ENCODE measurements around the gene MS4A6A. TPM values are rescaled to one million over a fixed set of nuclear protein-coding genes. Genes with fewer than 3 reads are reported as not detected.

Gene MS4A6A
- total RNA-seq, 1 experiment from 2014 or later, result not detected

DNA sequence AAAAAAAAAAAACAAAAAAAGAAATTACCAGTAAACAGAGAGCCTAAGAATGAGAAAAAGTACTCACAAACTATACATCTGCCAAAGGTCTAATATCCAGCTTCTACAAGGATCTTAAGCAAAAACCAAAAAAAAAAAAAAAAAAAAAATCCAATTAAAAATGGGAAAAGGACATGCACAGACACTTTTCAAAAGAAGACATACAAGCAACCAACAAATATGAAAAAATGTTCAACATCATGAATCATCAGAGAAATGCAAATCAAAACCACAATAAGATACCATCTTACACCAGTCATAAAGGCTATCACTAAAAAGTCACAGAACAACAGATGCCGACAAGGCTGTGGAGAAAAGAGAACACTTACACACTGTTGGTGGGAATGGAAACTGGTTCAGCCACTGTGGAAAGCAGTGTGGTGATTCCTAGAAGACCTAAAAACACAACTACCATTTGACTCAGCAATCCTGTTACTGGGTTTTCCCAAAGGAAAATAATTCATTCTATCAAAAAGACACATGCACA is 18.3 kb downstream of the MS4A6A start:
- DNase-seq (ENCODE audit: low spot score), result no peak
- intact Hi-C loops (cut with micrococcal nuclease; ENCODE audit: unreplicated experiment), result no loop called here
- no peak for TF ChIP-seq EZH2 (IDR thresholded peaks at IDR 0.05; ENCODE audit: borderline replicate concordance, low read depth, low read length, poor library complexity, severe bottlenecking)
- TF ChIP-seq, protein P1, sequence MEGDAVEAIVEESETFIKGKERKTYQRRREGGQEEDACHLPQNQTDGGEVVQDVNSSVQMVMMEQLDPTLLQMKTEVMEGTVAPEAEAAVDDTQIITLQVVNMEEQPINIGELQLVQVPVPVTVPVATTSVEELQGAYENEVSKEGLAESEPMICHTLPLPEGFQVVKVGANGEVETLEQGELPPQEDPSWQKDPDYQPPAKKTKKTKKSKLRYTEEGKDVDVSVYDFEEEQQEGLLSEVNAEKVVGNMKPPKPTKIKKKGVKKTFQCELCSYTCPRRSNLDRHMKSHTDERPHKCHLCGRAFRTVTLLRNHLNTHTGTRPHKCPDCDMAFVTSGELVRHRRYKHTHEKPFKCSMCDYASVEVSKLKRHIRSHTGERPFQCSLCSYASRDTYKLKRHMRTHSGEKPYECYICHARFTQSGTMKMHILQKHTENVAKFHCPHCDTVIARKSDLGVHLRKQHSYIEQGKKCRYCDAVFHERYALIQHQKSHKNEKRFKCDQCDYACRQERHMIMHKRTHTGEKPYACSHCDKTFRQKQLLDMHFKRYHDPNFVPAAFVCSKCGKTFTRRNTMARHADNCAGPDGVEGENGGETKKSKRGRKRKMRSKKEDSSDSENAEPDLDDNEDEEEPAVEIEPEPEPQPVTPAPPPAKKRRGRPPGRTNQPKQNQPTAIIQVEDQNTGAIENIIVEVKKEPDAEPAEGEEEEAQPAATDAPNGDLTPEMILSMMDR (conservative IDR thresholded peaks at IDR 0.05; ENCODE audit: low read depth, low read length), result no peak
- Histone ChIP-seq H3K4me1 (ENCODE audit: insufficient read depth, low read length, poor library complexity, severe bottlenecking) (no peaks in the 10 kb centered on the region), H3K36me3 (ENCODE audit: insufficient read depth, low read length, poor library complexity, severe bottlenecking) (no peaks in the 10 kb centered on the region), H3K27me3 (replicated peaks; ENCODE audit: insufficient read depth, low read depth, low read length, poor library complexity) (peaks cover 27% of the 10 kb centered on the region), H3K9me3 (ENCODE audit: low read depth, low read length, poor library complexity, severe bottlenecking) (no peaks in the 10 kb centered on the region), H3K27ac (ENCODE audit: low read depth, low read length, poor library complexity, severe bottlenecking) (no peak overlapping the region), H3K4me3 (ENCODE audit: low read depth, low read length, poor library complexity, severe bottlenecking) (no peak overlapping the region)
- ChIA-PET CTCF (no interaction called here), POLR2A (ENCODE audit: low non-redundant PET) (no interaction called here)
- no TSS peak for BruUV-seq (replicated peaks)

DNA sequence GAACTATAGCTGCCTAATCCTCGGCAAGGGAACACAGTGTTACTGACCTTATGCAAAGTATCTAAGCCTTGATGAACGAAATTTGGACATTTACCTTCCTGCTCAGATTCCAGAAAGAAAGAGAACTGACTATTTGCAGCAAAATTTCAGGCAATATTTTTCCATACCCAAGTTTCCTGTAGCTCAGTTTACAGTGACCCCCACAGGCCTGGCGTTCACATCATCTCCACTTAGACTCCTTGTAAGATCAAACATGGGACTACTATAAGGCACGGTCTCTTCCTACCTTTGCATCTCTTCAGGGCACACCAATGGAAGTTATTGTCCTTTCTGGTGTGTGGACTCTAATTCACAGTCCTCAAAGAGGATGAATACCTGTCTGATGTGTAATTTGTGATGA is 21.1 kb downstream of the MS4A6A start:
- H3K27me3 ChIP-seq (replicated peaks; ENCODE audit: insufficient read depth, low read depth, low read length, poor library complexity), result peaks cover 27% of the 10 kb centered on the region
- POLR2A ChIA-PET (ENCODE audit: low non-redundant PET), result no interaction called here
- no peak for DNase-seq (ENCODE audit: low spot score)
- H3K4me1 ChIP-seq (ENCODE audit: insufficient read depth, low read length, poor library complexity, severe bottlenecking), result no peaks in the 10 kb centered on the region
- H3K4me3 ChIP-seq (ENCODE audit: low read depth, low read length, poor library complexity, severe bottlenecking), result no peak overlapping the region
- CTCF ChIA-PET, result no interaction called here
- H3K36me3 ChIP-seq (ENCODE audit: insufficient read depth, low read length, poor library complexity, severe bottlenecking), result no peaks in the 10 kb centered on the region
- BruUV-seq (replicated peaks), result no TSS peak
- no peaks in the 10 kb centered on the region for H3K9me3 ChIP-seq (ENCODE audit: low read depth, low read length, poor library complexity, severe bottlenecking)
- intact Hi-C loops (cut with micrococcal nuclease; ENCODE audit: unreplicated experiment), result no loop called here
- no peak for TF ChIP-seq EZH2 (IDR thresholded peaks at IDR 0.05; ENCODE audit: borderline replicate concordance, low read depth, low read length, poor library complexity, severe bottlenecking)
- TF ChIP-seq, protein P1 (conservative IDR thresholded peaks at IDR 0.05; ENCODE audit: low read depth, low read length), result no peak
- no peak overlapping the region for H3K27ac ChIP-seq (ENCODE audit: low read depth, low read length, poor library complexity, severe bottlenecking)

DNA sequence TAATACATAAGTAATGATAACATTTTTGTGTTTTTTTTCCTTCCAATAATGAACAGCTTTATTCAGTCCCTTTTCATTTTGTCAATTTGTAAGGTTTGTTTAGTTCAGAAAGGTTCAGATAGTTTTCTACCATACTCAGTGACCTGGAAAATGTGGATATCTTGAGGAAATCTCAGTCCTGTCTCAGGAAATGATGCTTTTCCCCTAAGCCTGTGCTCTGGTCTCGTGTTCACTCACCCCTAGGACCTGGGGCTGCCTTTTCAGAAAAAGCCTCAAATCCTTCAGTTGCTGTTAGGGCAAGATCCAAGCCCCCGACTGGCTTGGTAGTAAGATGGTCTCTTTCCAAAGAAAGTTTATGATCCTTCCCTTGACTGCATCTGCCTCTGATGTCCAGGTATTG is 21.8 kb downstream of the MS4A6A start:
- POLR2A ChIA-PET (ENCODE audit: low non-redundant PET), result no interaction called here
- BruUV-seq (replicated peaks), result no TSS peak

More for the DNA sequence above, 21.8 kb downstream of the MS4A6A start:
- H3K27ac ChIP-seq (ENCODE audit: low read depth, low read length, poor library complexity, severe bottlenecking), result no peak overlapping the region
- H3K4me3 ChIP-seq (ENCODE audit: low read depth, low read length, poor library complexity, severe bottlenecking), result no peak overlapping the region
- no peaks in the 10 kb centered on the region for H3K9me3 ChIP-seq (ENCODE audit: low read depth, low read length, poor library complexity, severe bottlenecking)
- intact Hi-C loops (cut with micrococcal nuclease; ENCODE audit: unreplicated experiment), result no loop called here
- CTCF ChIA-PET, result no interaction called here
- H3K36me3 ChIP-seq (ENCODE audit: insufficient read depth, low read length, poor library complexity, severe bottlenecking), result no peaks in the 10 kb centered on the region
- H3K4me1 ChIP-seq (ENCODE audit: insufficient read depth, low read length, poor library complexity, severe bottlenecking), result no peaks in the 10 kb centered on the region
- H3K27me3 ChIP-seq (replicated peaks; ENCODE audit: insufficient read depth, low read depth, low read length, poor library complexity), result peaks cover 27% of the 10 kb centered on the region
- no peak for TF ChIP-seq EZH2 (IDR thresholded peaks at IDR 0.05; ENCODE audit: borderline replicate concordance, low read depth, low read length, poor library complexity, severe bottlenecking)
- TF ChIP-seq, protein P1 (conservative IDR thresholded peaks at IDR 0.05; ENCODE audit: low read depth, low read length), result no peak
- no peak for DNase-seq (ENCODE audit: low spot score)

Data from A673 (cell line).